ENCODE data around the gene ARV1.
A peak's percentile ranks its signal among the peaks of the same experiment; 100 is the strongest.
"Not testable (repeated sequence)": the region's sequence is repeated elsewhere in the genome, so short reads cannot be mapped to it uniquely, and the experiment has no call there.

Gene ARV1

DNA sequence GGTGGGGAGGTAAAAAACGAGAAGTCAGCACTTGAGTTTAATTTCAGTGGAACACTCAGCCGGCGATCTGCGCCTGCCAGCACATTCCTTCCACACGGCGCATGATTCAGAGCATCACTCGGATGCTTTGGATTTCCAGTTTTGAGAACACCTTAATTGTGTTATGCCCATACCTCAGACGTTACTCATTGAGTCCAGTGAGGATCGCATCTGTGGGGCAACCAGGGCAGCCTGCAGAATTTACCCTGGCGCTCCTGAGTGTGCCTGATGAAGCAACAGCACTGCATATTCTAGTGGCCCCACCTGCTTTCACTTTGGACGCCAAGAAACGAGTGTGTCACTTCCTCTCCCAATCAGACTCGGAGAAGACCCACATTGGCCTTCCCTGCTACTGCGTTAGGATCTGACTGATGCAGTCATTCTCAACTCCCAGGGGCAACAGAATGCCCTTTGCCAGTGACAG lies 41.3 kb downstream of the ARV1 start:
- no peak for DNase-seq

DNA sequence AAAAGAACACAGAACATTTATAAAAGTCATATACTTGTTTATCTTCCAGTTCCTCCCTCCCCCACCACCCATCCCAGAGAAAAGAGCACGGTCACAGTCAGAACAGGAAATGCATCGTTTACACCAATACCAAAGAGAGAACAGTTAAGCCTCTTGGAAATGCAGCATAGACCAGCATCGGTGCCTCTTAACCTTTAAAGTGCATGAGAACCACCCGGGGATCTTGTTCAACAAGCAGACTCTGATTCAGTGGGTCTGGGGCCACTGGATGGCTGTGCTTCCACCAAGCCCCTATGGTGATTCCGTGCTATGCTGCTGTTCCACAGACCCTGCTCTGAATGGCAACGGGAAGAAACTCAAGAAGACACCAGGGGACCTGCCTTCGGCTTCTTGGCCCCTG lies 41.9 kb downstream of the ARV1 start:
- DNase-seq: no peak

DNA sequence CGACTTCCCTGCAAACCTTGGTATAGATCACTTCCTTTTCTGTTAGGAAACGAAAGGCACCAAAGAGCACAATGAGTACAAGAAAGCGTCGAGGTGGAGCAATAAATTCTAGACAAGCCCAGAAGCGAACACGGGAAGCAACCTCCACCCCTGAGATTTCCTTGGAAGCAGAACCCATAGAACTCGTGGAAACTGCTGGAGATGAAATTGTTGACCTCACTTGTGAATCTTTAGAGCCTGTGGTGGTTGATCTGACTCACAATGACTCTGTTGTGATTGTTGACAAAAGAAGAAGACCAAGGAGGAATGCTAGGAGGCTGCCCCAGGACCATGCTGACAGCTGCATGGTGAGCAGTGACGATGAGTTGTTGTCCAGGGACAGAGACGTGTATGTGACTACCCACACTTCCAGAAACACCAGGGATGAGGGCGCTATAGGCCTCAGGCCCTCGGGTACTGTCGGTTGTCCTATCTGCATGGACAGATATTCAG lies 42.7 kb downstream of the ARV1 start:
- no peak for DNase-seq

DNA sequence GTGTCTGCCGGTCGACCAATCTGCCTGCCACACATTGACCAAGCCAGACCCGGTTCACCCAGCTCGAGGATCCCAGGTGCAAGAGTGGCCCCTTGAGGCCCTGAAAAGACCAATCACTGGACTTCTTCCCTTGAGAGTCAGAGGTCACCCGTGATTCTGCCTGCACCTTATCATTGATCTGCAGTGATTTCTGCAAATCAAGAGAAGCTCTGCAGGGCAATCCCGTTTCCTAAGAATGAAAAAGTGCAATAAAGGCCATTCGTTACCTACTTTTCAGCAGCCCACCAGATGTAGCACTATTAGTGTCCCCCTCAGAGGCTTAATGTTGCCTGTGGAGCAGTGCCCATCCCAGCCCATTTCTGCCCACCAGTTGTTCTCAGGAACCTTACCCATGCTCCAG lies 43.6 kb downstream of the ARV1 start:
- DNase-seq: not testable (repeated sequence)

GRCh38 chr1:231023150-231023549 lies 44.3 kb downstream of the ARV1 start:
- DNase-seq: no peak

DNA sequence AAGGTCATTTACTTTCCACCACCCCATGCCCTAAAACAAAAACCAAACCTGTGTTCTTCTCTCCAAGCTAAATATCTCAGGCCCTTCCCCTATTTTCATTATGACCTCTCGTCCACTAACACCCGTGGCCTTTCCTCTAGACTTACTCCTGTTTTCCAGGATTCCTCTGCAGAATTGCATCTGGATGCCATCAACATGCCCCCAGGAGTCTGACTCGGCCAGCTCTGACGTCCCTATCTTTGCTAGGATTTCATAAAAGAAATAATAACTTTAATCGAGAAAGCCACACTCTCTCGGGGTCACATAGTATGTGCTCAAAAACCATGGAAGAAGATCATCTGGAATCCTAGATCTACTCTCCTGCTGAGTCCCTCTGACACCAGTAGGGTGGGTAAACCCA lies 47.7 kb downstream of the ARV1 start:
- no peak for DNase-seq

- DNase-seq: no peak
Measured at GRCh38 chr1:231027136-231027925, 48.4 kb downstream of the ARV1 start.

GRCh38 chr1:231027971-231028370 lies 49.1 kb downstream of the ARV1 start:
- DNase-seq: no peak

- DNase-seq: no peak
Measured at GRCh38 chr1:231028682-231029081, 49.8 kb downstream of the ARV1 start.

DNA sequence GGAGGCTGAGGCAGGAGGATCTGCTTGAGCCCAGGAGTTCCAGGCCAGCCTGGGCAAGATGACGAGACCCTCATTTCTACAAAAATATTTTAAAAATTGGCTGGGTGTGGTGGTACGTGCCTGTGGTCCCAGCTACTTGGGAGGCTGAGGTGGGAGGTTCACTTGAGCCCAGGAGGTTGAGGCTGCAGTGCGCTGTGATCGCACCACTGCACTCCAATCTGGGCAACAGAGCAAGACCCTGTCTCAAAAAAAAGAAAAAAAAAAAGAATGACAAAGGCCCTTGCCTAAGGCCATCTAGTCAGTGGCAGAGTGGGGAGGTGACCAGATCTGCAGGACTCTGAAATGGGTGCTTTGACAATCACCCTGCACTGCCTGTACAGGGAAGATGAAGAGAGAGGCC lies 50.4 kb downstream of the ARV1 start:
- not testable (repeated sequence) for DNase-seq

- DNase-seq: no peak
Measured at GRCh38 chr1:231029841-231030240, 50.9 kb downstream of the ARV1 start.

- DNase-seq: no peak
Measured at GRCh38 chr1:231032963-231033362, 54.1 kb downstream of the ARV1 start.

DNA sequence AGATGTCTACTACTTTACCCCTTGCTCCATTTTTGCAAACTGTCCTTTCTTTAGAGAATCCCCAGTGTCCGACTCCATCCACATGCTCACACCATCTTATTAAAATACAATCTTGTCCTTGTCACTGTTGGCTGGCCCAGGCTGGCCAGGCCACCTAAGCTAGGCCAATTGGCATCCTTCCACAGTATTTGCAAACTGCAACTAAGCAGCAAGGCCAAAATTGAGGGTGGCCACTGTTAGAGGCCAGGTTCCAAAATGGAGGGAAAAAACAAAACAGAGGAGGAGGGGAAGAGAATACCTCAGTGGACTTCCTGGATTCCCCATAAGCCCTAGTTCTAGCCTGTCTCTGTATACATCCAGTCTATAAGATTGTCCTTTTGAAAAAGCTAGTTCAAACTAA lies 56.9 kb downstream of the ARV1 start:
- no peak for DNase-seq

DNA sequence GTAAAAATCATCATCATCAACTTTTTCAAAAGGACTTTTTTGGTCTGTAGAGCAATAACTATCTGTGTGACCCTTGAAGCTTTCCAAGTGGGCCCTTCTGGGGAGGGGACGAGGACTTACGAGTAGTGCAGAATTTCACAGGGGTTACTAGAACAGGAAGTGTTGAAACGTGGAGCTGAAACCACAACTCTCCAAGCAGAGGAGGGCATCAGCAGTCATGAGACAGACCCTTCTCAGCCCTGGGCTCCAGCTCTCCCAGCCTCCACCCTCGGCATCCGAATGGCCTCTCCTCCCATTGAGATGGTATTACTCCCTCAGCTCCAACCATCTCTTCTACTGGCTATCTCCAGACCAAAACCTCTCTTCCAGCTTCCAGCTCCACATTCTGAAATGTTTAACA lies 57.5 kb downstream of the ARV1 start:
- DNase-seq: no peak

DNA sequence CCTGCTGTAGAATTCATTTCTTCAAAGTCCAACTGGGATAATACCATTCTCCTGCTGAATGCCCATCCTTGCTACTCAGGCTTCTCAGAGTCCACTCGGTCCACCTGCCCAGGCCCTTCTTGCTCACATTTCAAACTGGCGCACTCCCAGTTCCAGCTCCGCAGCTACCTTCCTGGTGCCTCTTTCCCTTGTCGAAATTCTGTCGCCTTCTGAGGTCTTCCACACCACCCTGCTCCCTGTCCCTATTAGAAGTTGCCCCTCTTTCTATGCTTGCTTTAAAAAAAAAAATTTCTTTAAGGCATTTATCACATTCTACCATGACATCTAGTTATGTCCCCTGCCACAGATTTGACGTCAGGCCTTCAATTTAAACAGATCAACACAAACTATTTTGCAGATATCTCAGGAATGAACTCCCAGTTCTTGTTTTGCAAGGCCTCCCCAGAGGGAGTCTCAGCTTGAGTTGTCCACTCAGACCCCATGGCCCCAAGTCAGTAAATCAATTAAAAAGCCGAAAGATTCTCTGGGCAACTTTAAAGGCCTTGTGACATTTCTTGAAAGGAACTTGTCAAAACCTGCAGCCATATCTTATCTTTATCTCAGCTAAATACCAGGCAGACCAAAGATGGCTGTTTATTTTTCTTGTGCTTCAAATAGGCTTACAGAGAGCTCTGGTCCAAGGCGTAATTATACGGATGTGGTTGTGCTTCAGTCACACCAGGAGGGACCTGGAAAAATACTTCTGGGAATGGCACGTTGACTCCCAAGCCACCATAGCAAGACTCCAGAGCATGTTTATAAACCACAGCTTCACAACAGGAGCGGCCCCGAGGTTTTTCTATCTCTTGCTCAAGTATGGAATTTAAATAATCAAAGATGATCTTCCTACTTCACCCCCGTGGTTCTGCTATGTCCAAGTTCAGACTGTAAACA lies 59.0 kb downstream of the ARV1 start:
- DNase-seq: no peak

GRCh38 chr1:231039161-231040018 lies 60.5 kb downstream of the ARV1 start:
- DNase-seq: peak; percentile 38 to 48

DNA sequence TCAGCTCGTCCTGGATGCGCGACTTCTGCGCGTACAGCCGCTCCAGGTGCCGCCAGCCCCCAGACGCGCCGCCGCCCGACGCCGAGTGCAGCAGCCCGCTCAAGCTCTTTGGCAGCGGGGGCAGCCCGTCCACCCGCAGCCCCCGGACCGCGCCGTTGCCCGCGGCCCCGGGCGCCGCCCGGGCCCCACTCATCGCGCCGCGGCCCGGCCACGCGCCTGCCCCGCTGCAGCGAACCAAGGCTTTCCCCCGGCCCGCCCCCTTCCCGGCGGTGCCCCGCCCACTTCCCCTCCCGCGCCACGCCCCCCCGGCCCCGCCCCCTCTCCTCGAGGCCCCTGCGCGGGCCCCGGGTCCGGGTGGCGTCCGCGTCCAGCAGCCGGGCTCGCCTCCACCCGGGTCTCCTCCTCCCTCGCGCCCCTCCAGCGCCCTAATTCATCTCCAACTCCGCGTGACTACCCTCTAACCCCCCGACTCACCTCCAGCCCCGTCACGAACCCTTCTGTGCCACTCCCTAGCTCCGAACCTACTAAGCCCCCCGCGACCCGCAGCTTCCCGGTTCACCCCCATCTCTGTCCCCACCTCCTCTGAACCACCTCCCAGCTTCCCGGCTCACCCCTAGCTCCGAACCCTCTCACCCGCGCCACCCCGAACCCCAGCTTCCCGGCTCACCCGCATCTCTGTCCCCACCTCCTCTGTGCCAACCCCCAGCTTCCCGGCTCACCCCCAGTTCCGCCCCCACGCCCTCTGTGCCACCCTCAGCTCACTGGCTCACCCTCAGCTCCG lies 61.3 kb downstream of the ARV1 start, which contains the start of gene FAM89A:
TSS of gene FAM89A (minus strand) at position 236 of the 781 bp plus-strand sequence. CDS start at position 193, 43 bp downstream.
- DNase-seq: peak; percentile 73 to 79

- no peak for DNase-seq
Measured at GRCh38 chr1:231040800-231041718, 62.2 kb downstream of the ARV1 start.

GRCh38 chr1:231041719-231042261 lies 62.9 kb downstream of the ARV1 start:
- DNase-seq: no peak

DNA sequence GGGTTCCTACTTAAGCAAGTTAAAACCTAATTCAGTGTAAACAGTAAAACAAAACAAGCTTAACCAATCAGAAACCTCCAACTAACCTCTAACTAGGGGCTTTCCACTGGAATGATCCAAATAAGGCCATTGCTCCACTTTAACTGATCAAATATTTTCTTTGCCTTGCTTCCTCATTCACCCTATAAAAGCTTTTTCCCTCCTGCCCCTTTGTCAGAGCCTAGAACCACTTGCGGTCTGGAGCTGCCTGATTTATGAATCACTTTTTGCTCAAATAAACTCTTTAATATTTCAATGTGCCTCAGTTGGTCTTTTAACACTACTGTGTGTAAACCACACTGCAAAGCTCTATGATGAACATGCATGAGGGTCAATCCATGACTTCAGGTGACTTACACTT lies 65.7 kb downstream of the ARV1 start:
- no peak for DNase-seq

Data from activated CD4-positive, alpha-beta T cell treated with anti-CD3 and anti-CD28 coated beads for 4 hours (primary cell).